ENCODE results near the gene FN1. TPM values are rescaled to one million over a fixed set of nuclear protein-coding genes. Genes with fewer than 3 reads are reported as not detected.

The FN1 gene
- total RNA-seq, 4 donors from 2014 or later = 89.1 to 312 (median 156) TPM

DNA sequence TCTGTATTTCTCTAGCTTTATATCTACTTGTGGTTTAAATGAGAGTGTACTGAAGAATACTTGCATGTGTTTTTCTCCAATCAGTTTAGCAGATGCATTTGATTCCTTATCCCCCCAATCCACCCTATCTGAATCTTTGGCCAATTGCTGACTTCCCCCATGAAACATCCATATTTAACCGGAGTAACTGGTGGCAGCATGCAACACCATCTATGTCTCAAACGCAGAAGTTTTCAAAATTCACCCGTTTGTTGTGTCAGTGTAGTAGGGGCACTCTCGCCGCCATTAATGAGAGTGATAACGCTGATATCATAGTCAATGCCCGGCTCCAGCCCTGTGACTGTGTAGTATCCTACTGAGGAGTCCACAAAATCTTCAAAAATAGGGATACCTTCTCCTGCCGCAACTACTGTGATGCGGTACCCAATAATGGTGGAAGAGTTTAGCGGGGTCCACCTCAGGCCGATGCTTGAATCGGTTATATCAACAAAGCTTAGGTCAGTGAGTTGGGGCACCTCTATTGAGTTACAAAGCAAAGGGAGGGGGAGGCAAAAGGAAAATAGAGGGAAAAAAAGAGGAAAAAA is 43.1 kb downstream of the FN1 start:
- H3K27ac ChIP-seq = no peak overlapping the region
- H3K9me3 ChIP-seq = no peaks in the 10 kb centered on the region
- no peaks in the 10 kb centered on the region for H3K27me3 ChIP-seq
- H3K4me3 ChIP-seq (replicated peaks in 1 of 3) = no peak overlapping the region
- no peaks in the 10 kb centered on the region for H3K4me1 ChIP-seq
- DNase-seq = no peak
- intact Hi-C loops (cut with DNase I) = no loop called here
- TF ChIP-seq POLR2A (IDR thresholded peaks at IDR 0.05) = no peak
- no peak for TF ChIP-seq CTCF (IDR thresholded peaks at IDR 0.05)
- 94 to 96% methylated on average over 12 of the region's 12 CpGs for WGBS, 2 donors
- H3K36me3 ChIP-seq = no peaks in the 10 kb centered on the region

GRCh38 chr2:215392164-215392563 is 43.7 kb downstream of the FN1 start:
- Histone ChIP-seq H3K4me3 (replicated peaks in 1 of 3) (no peak overlapping the region), H3K27ac (no peak overlapping the region), H3K4me1 (no peaks in the 10 kb centered on the region), H3K9me3 (no peaks in the 10 kb centered on the region), H3K27me3 (no peaks in the 10 kb centered on the region), H3K36me3 (no peaks in the 10 kb centered on the region)
- no peak for DNase-seq
- no peak for TF ChIP-seq POLR2A (IDR thresholded peaks at IDR 0.05)
- no peak for TF ChIP-seq CTCF (IDR thresholded peaks at IDR 0.05)
- intact Hi-C loops (cut with DNase I) = no loop called here

DNA sequence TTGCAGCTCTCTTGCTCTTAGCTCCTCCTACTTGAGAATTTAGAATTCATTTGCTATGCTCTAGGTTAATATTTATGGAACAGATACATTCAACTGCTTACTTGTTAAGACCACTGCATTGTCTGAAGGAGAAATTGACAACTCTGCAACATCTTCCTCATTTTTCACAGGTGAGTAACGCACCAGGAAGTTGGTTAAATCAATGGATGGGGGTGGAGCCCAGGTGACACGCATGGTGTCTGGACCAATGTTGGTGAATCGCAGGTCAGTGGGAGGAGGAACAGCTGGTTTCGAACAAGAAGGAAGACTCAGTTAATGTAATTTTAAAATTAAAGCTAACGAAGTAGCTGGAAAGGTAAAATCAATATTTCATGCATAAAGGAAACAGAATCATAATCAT is 44.3 kb downstream of the FN1 start:
- 93 to 95% methylated on average over 5 of the region's 5 CpGs for WGBS, 2 donors
- H3K36me3 ChIP-seq = no peaks in the 10 kb centered on the region

DNA sequence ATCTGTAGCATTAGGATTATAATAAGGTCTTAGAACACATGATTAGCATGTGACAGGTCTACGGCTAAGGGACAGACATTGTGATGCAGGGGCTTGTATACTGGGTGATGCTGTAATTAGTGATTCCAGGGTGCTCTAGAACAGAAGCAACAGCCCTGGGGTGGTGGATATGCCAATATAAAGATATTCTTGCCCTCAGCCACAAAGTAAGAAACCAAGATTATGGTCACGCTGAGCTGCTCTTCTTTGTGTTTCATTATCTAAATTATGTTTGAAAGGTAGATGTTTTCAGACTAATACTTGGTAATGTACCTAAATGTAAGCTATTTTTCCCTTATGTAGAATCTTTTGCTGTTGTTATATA is 45.3 kb downstream of the FN1 start:
- Histone ChIP-seq H3K9me3 (no peaks in the 10 kb centered on the region), H3K4me3 (replicated peaks in 1 of 3) (no peak overlapping the region), H3K4me1 (no peaks in the 10 kb centered on the region), H3K36me3 (no peaks in the 10 kb centered on the region), H3K27me3 (no peaks in the 10 kb centered on the region), H3K27ac (no peak overlapping the region)
- WGBS, 2 donors = 88 to 95% methylated on average over 2 of the region's 2 CpGs
- intact Hi-C loops (cut with DNase I) = no loop called here
- no peak for DNase-seq
- TF ChIP-seq CTCF (IDR thresholded peaks at IDR 0.05) (no peak), POLR2A (IDR thresholded peaks at IDR 0.05) (no peak)

More for the DNA sequence above, 44.3 kb downstream of the FN1 start:
- Histone ChIP-seq H3K9me3 (no peaks in the 10 kb centered on the region), H3K27me3 (no peaks in the 10 kb centered on the region), H3K27ac (no peak overlapping the region), H3K4me1 (no peaks in the 10 kb centered on the region), H3K4me3 (replicated peaks in 1 of 3) (no peak overlapping the region)
- intact Hi-C loops (cut with DNase I) = no loop called here
- TF ChIP-seq POLR2A (IDR thresholded peaks at IDR 0.05) = no peak
- no peak for TF ChIP-seq CTCF (IDR thresholded peaks at IDR 0.05)
- no peak for DNase-seq

DNA sequence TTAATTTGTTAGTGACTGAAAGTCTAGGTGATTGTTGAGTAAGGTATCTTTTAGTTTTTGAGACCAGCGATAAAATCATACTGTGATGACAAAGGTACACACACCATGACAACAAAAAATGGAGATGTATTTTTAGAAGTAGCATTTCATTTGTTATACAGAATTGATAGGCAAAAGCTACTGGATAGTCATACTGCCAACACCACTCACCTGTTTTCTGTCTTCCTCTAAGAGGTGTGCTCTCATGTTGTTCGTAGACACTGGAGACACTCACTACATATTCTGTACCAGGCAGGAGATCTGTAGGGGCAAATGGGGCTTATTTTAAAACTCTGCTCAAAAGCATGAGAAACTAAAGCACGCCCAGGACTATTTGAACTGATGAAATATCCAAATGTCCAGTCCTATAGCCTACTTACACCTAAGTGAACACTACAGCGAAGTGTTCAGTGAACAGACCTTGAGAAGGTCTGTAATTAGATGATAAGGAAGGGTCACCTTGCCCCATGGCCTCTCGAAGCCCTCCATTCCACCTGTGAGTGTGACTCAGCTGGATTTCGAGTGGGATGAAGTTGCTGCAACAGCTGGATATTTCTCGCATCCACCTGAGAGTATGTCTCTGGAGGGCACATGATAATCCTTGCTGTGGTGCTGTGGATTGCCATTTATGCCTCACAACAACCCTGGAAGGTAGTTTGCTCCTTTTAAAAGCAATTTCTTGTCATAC is 47.7 kb downstream of the FN1 start:
- TF ChIP-seq POLR2A (IDR thresholded peaks at IDR 0.05) (no peak), CTCF (IDR thresholded peaks at IDR 0.05) (no peak)
- Histone ChIP-seq H3K9me3 (no peaks in the 10 kb centered on the region), H3K36me3 (no peaks in the 10 kb centered on the region), H3K4me3 (replicated peaks in 1 of 3) (no peak overlapping the region), H3K4me1 (no peaks in the 10 kb centered on the region), H3K27ac (no peak overlapping the region), H3K27me3 (no peaks in the 10 kb centered on the region)
- DNase-seq = no peak
- intact Hi-C loops (cut with DNase I) = no loop called here
- WGBS, 2 donors = 87 to 89% methylated on average over 7 of the region's 7 CpGs

Data from thyroid gland (tissue), 4 donors.